ENCODE measurements around the gene CCER1.

The CCER1 gene

GRCh38 chr12:90916516-90916915 is 38.5 kb downstream of the CCER1 start:
- no peak for DNase-seq

- DNase-seq: no peak
Observed at GRCh38 chr12:90915353-90915752, 39.6 kb downstream of the CCER1 start.

DNA sequence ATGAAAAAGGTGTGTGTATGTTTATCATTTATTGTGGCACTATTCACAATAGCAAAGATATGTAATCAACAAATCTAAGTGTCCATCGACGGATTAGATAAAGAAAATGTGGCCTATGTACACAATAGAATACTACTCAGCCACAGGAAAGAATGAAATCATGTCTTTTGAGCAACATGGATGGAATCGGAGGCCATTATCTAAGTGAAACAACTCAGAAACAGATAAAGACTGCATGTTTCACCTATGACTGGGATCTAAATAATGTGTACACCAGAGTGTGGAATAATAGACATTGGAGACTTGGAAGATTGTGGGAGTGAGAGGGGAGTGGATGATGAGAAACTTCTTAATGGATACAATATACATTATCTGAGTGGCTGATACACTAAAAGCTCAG is 44.0 kb downstream of the CCER1 start:
- no peak for DNase-seq

GRCh38 chr12:90909069-90909770 is 45.8 kb downstream of the CCER1 start:
- DNase-seq: no peak

DNA sequence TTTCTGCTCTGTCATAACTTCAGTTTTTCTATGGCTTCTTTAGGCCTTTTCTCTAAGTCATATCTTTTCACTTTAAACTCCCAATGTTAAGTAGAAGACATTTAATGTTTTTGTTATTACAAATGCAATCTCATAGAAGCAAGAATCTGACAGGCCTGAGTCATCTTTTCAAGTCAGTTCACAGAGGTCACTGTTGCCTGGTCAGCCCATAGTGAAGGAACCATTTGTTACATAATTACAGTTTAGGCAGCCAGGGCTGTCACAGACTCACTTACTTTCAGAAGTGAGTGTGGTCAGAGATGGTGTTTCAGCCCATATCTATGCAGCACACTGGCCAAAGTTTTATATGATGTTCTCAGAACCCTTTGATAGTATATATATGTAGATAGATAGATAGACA is 46.5 kb downstream of the CCER1 start:
- DNase-seq: no peak

GRCh38 chr12:90905691-90906370 is 49.1 kb downstream of the CCER1 start:
- DNase-seq: no peak

- DNase-seq: no peak
Observed at GRCh38 chr12:90902596-90902995, 52.4 kb downstream of the CCER1 start.
